Type B pancreatic cell (in vitro differentiated cells): ENCODE measurements around the gene GRAMD1B. TPM values are rescaled to one million over a fixed set of nuclear protein-coding genes. Genes with fewer than 3 reads are reported as not detected.

Experiments used
- DNase-seq: peaks from one replicate; pipeline ENCODE4 v3.0.0; 2021; ENCODE audit warnings: mixed read lengths; ENCODE audit not compliant: unreplicated experiment; ENCODE audit errors: extremely low spot score
- H3K27ac Mint-ChIP-seq: 2 replicates; pipeline ENCODE4 v1.8.0; 2021; ENCODE audit warnings: mild to moderate bottlenecking, mixed read lengths
- H3K27me3 Mint-ChIP-seq: 2 replicates; pipeline ENCODE4 v1.8.0; 2021; ENCODE audit warnings: mixed read lengths
- H3K36me3 Mint-ChIP-seq: 2 replicates; pipeline ENCODE4 v1.8.0; 2021; ENCODE audit warnings: mixed read lengths
- H3K4me1 Mint-ChIP-seq: one replicate; pipeline ENCODE4 v1.8.0; 2021; ENCODE audit warnings: mixed read lengths; ENCODE audit not compliant: unreplicated experiment
- H3K4me3 Mint-ChIP-seq: 2 replicates; pipeline ENCODE4 v1.8.0; 2021; ENCODE audit warnings: mild to moderate bottlenecking, mixed read lengths
- H3K9me3 Mint-ChIP-seq: 2 replicates; pipeline ENCODE4 v1.8.0; 2021; ENCODE audit warnings: mixed read lengths
- total RNA-seq: library from RNA; stranded (reverse); gene quantifications from 2 replicates; pipeline ENCODE4 v1.2.1, GENCODE V29; 2021; ENCODE audit warnings: low replicate concordance
- TF ChIP-seq, protein P1 (sequence below): fragments of 200-600 bp; sonication (generic); conservative IDR thresholded peaks from 2 replicates; pipeline ENCODE4 v1.5.0; 2021; ENCODE audit warnings: antibody characterized with exemption, mild to moderate bottlenecking

GRAMD1B gene
- total RNA-seq, 1 donor from 2014 or later, result 15.2 TPM

GRCh38 chr11:123588864-123589262, 158.8 kb downstream of the GRAMD1B start:
- DNase-seq, result no peak
- Mint-ChIP-seq H3K27ac (no peak overlapping the region), H3K9me3 (no peaks in the 10 kb centered on the region), H3K4me1 (peaks cover 19% of the 10 kb centered on the region), H3K36me3 (no peaks in the 10 kb centered on the region), H3K27me3 (no peaks in the 10 kb centered on the region), H3K4me3 (no peak overlapping the region)
- TF ChIP-seq, protein P1, sequence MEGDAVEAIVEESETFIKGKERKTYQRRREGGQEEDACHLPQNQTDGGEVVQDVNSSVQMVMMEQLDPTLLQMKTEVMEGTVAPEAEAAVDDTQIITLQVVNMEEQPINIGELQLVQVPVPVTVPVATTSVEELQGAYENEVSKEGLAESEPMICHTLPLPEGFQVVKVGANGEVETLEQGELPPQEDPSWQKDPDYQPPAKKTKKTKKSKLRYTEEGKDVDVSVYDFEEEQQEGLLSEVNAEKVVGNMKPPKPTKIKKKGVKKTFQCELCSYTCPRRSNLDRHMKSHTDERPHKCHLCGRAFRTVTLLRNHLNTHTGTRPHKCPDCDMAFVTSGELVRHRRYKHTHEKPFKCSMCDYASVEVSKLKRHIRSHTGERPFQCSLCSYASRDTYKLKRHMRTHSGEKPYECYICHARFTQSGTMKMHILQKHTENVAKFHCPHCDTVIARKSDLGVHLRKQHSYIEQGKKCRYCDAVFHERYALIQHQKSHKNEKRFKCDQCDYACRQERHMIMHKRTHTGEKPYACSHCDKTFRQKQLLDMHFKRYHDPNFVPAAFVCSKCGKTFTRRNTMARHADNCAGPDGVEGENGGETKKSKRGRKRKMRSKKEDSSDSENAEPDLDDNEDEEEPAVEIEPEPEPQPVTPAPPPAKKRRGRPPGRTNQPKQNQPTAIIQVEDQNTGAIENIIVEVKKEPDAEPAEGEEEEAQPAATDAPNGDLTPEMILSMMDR, result no peak

DNA sequence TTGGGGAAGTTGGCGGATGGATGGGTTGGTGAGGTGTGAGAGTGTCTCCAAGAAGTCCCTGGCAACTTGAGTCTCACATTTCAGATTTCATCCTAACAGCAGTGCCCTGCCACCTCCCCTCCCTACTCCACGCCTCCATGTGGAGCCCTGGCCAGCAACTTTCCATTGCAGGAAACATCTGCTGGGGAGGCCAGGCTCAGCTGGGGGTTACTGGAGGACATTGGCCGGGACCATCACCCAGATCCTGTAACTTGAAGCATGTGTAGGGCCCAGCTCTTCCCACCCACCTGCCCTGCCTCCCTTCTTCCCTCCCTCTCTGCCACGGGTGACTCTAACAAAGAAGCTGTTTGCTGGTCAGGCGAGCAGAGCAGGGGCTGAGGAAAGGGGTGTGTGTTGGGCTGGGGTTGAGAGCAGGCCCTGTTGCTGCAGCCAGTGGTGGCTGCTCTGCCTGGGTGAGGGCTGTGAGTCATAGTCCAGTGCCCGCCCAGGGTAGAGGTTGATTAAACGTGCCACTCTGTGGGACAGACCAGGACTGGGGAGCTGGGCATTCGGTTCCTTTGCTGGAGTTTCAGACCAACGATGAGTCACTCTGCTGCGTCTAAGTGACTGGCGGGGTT, 160.3 kb downstream of the GRAMD1B start:
- Mint-ChIP-seq H3K4me1 (peaks cover 16% of the 10 kb centered on the region), H3K36me3 (no peaks in the 10 kb centered on the region), H3K4me3 (no peak overlapping the region), H3K27ac (no peak overlapping the region), H3K9me3 (no peaks in the 10 kb centered on the region), H3K27me3 (no peaks in the 10 kb centered on the region)
- TF ChIP-seq, protein P1, result no peak
- DNase-seq, result no peak

DNA sequence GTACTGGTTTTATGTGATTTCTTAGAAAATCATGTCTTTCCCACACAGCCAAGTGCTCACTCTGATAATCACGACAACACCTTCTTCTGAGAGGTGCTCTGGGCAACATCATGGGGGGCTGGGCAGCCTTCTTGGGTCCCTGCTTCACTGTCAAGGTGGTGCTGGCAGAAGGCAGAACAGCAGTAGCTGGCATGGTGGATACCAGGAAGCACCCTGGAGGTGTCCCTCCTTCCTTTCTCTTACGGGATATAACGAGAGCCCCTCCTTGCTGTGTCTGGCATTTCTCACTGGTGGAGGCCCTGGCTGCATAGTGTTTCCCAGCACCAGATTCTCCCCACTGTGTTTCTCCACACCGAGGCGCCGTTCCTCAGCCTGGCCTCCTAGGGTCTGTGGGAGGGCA, 163.5 kb downstream of the GRAMD1B start:
- TF ChIP-seq, protein P1, result no peak
- Mint-ChIP-seq H3K4me1 (no peaks in the 10 kb centered on the region), H3K27me3 (no peaks in the 10 kb centered on the region), H3K4me3 (no peak overlapping the region), H3K9me3 (no peaks in the 10 kb centered on the region), H3K27ac (no peak overlapping the region), H3K36me3 (peaks cover 5% of the 10 kb centered on the region)
- DNase-seq, result no peak

- H3K9me3 Mint-ChIP-seq, result no peaks in the 10 kb centered on the region
- H3K4me1 Mint-ChIP-seq, result no peaks in the 10 kb centered on the region
- peaks cover 5% of the 10 kb centered on the region for H3K36me3 Mint-ChIP-seq
- no peak overlapping the region for H3K27ac Mint-ChIP-seq
- TF ChIP-seq, protein P1, result no peak
- H3K4me3 Mint-ChIP-seq, result no peak overlapping the region
- DNase-seq, result no peak
- no peaks in the 10 kb centered on the region for H3K27me3 Mint-ChIP-seq
Observed at GRCh38 chr11:123594188-123594901, 164.3 kb downstream of the GRAMD1B start.

DNA sequence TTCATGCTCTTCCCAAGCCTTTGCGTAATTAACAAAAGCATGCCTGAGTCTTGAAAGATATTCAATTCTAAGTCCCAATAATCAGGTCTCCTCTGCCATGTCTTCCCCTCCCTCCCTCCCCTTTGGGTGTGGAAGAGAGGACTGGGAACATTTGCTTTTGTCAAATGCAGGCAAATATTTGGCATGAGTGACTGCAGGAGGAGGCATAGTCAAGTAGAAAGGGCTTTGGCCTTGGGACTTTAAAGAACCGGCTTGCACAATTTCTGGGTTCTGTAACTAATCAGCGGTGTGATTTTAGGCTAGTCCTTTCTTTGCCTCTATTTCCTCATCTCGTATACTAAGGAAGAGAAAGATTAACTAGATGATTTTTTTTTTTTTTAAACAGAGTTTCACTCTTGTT, 164.9 kb downstream of the GRAMD1B start:
- H3K27me3 Mint-ChIP-seq, result no peaks in the 10 kb centered on the region
- TF ChIP-seq, protein P1, result no peak
- peaks cover 5% of the 10 kb centered on the region for H3K36me3 Mint-ChIP-seq
- no peaks in the 10 kb centered on the region for H3K4me1 Mint-ChIP-seq
- no peak overlapping the region for H3K27ac Mint-ChIP-seq
- no peaks in the 10 kb centered on the region for H3K9me3 Mint-ChIP-seq
- H3K4me3 Mint-ChIP-seq, result no peak overlapping the region
- DNase-seq, result no peak
